K562 (cell line): ENCODE results near the gene PLEKHA7. TPM values are rescaled to one million over a fixed set of nuclear protein-coding genes. Genes with fewer than 3 reads are reported as not detected.

ENCODE experiments used
- BRD9 ChIP-seq: fragments of 450-650 bp; IDR thresholded peaks from 2 replicates; pipeline ENCODE4 v1.6.1; 2018; ENCODE audit warnings: low read depth; ENCODE audit not compliant: partially characterized antibody
- DPF2 ChIP-seq: fragments of 450-650 bp; IDR thresholded peaks from 2 replicates; pipeline ENCODE4 v1.6.1; 2016
- GABPA ChIP-seq: fragments of 200-800 bp; sonication (Bioruptor generic); conservative IDR thresholded peaks from 2 replicates; pipeline ENCODE4 v1.6.1; 2016; ENCODE audit warnings: low read depth, missing genetic modification characterization, missing compliant biosample characterization
- KAT8 ChIP-seq: fragments of 450-650 bp; IDR thresholded peaks from 2 replicates; pipeline ENCODE4 v1.6.1; 2016; ENCODE audit warnings: low read depth, mild to moderate bottlenecking
- MYC ChIP-seq, 2 experiments: fragments of 250-450 bp in 1 of 2; sonication (Bioruptor Pico) in 1 of 2; IDR thresholded peaks; 2 replicates each; pipeline versions ENCODE4 v1.5.1 to v1.6.1; 2012 to 2021; ENCODE audit warnings: low read depth in 2 of 2, borderline replicate concordance in 1 of 2, improper control_type of control experiment in 1 of 2, low read length in 1 of 2, mild to moderate bottlenecking in 1 of 2, moderate library complexity in 1 of 2
- NKRF ChIP-seq: fragments of 450-650 bp; IDR thresholded peaks from 2 replicates; pipeline ENCODE4 v1.6.1; 2016; ENCODE audit warnings: borderline replicate concordance
- POLR2AphosphoS2 ChIP-seq: IDR thresholded peaks from 2 replicates; pipeline ENCODE4 v1.6.1; 2012; ENCODE audit warnings: low read length, improper control_type of control experiment
- VEZF1 ChIP-seq: fragments of 200-800 bp; sonication (Bioruptor generic); IDR thresholded peaks from 2 replicates; pipeline ENCODE4 v1.6.1; 2017; ENCODE audit warnings: missing genetic modification characterization, missing compliant biosample characterization
- polyA plus RNA-seq, 8 experiments: library from polyadenylated mRNA; depleted of rRNA in 4 of 8; stranded (reverse) in 5 of 8; unstranded in 3 of 8; fragments of >200 nt; fragmentation: Nextera tagmentation in 2 of 8; fragmentation: Illumina TruSeq in 1 of 8; extraction: Ambion mirVana in 2 of 8; extraction: Trizol in 1 of 8; gene quantifications; 2 replicates each; pipeline versions ENCODE4 v1.2.1 to v1.2.3, GENCODE V29; 2011 to 2014; ENCODE audit warnings: inconsistent platforms in 1 of 8, missing spikeins in 1 of 8
- total RNA-seq, 7 experiments: library from RNA; depleted of rRNA in 6 of 7; stranded (reverse); fragments of >200 nt in 6 of 7; fragmentation: Illumina TruSeq in 2 of 7; extraction: Trizol in 2 of 7; gene quantifications; 2 replicates each; pipeline versions ENCODE4 v1.2.1 to v1.2.3, GENCODE V29; 2011 to 2021; ENCODE audit warnings: low replicate concordance in 1 of 7

PLEKHA7 gene
- total and polyA plus RNA-seq, 9 of the 15 experiments (the other 6 are each of a cell fraction or from before 2014, with no cell fraction given): 0.06 to 0.77 (median 0.20) TPM; not detected in 1

GRCh38 chr11:16737818-16738192, 276.4 kb downstream of the PLEKHA7 start (continued):
- TF ChIP-seq NKRF (0 out of 2 replicates have a peak, but pooled peaks have one; percentile 22), POLR2AphosphoS2 (no peak), VEZF1 (CRISPR knock-in tag) (no peak), BRD9 (peak; percentile 24), MYC (IDR thresholded peaks at IDR 0.05; ENCODE audit: low read depth, low read length) (0 out of 2 replicates have a peak, but pooled peaks have one; percentile 30), MYC (CRISPR knock-in tag; IDR thresholded peaks at IDR 0.05; ENCODE audit: borderline replicate concordance, low read depth) (no peak), DPF2 (0 out of 2 replicates have a peak, but pooled peaks have one; percentile 18), GABPA (tag) (0 out of 2 replicates have a peak, but pooled peaks have one; percentile 5), KAT8 (no peak)

Other genes starting within 250 kb of the PLEKHA7 start
- 1,264 and 1,267 TPM in 2 replicates for gene RPS13, start 63.3 kb upstream of the PLEKHA7 start, total RNA-seq (2014; rRNA removed)
- gene RPS13, start 63.3 kb upstream of the PLEKHA7 start, total RNA-seq (2014; rRNA removed; fragmentation: Illumina TruSeq; extraction: Trizol): 1,762 and 1,914 TPM in 2 replicates
- 1,378 and 1,507 TPM in 2 replicates for gene RPS13, start 63.3 kb upstream of the PLEKHA7 start, total RNA-seq (2015; rRNA removed; fragmentation: Illumina TruSeq; extraction: Trizol)
- gene RPS13, start 63.3 kb upstream of the PLEKHA7 start, total RNA-seq (2021): 1,425 and 1,570 TPM in 2 replicates
- 1,768 and 1,913 TPM in 2 replicates for gene RPS13, start 63.3 kb upstream of the PLEKHA7 start, polyA plus RNA-seq (2011; rRNA removed)
- 1,488 and 1,561 TPM in 2 replicates for gene RPS13, start 63.3 kb upstream of the PLEKHA7 start, polyA plus RNA-seq (2014; fragmentation: Illumina TruSeq; extraction: Trizol)
- gene RPS13, start 63.3 kb upstream of the PLEKHA7 start, polyA plus RNA-seq (2014; fragmentation: Nextera tagmentation; extraction: Ambion mirVana): 1,000 to 10,000 TPM; 3,147 to 3,714 TPM
- 1,712 and 1,810 TPM in 2 replicates for gene RPS13, start 63.3 kb upstream of the PLEKHA7 start, polyA plus RNA-seq (2014; rRNA removed)
- 10.7 and 11.1 TPM in 2 replicates for gene PIK3C2A, start 193.6 kb upstream of the PLEKHA7 start, total RNA-seq (2014; rRNA removed)
- gene PIK3C2A, start 193.6 kb upstream of the PLEKHA7 start, total RNA-seq (2014; rRNA removed; fragmentation: Illumina TruSeq; extraction: Trizol): 23.7 and 29.9 TPM in 2 replicates
- 22.8 and 23.6 TPM in 2 replicates for gene PIK3C2A, start 193.6 kb upstream of the PLEKHA7 start, total RNA-seq (2015; rRNA removed; fragmentation: Illumina TruSeq; extraction: Trizol)
- gene PIK3C2A, start 193.6 kb upstream of the PLEKHA7 start, total RNA-seq (2021): 19.0 and 19.6 TPM in 2 replicates
- gene PIK3C2A, start 193.6 kb upstream of the PLEKHA7 start, polyA plus RNA-seq (2011; rRNA removed): 24.9 and 25.2 TPM in 2 replicates
- gene PIK3C2A, start 193.6 kb upstream of the PLEKHA7 start, polyA plus RNA-seq (2014; fragmentation: Illumina TruSeq; extraction: Trizol): 12.5 and 15.6 TPM in 2 replicates
- gene PIK3C2A, start 193.6 kb upstream of the PLEKHA7 start, polyA plus RNA-seq (2014; fragmentation: Nextera tagmentation; extraction: Ambion mirVana): 1 to 10 TPM; 3.1 to 4.1 TPM
- gene PIK3C2A, start 193.6 kb upstream of the PLEKHA7 start, polyA plus RNA-seq (2014; rRNA removed): 8.0 and 8.1 TPM in 2 replicates